Astrocyte of the spinal cord (primary cell): ENCODE measurements around the gene CEBPZ.

ENCODE experiments used
- DNase-seq: peaks from one replicate; pipeline ENCODE4 v3.0.0; 2011; ENCODE audit warnings: low read depth, low spot score
- H3K4me3 ChIP-seq: 2 replicates; pipeline ENCODE4 v1.5.1; 2011; ENCODE audit warnings: low read depth, mild to moderate bottlenecking, low read length, moderate library complexity
- CTCF ChIP-seq: IDR thresholded peaks from 2 replicates; pipeline ENCODE4 v1.5.1; 2012; ENCODE audit warnings: low read depth, mild to moderate bottlenecking, low read length, inconsistent platforms
- in situ Hi-C: cut with HindIII; loops from 2 replicates; pipeline ENCODE4 v1.10.0; 2017; ENCODE audit warnings: low sequenced_read_pairs

CEBPZ gene

GRCh38 chr2:37267685-37268084 is 36.3 kb upstream of the CEBPZ start:
- no peak for TF ChIP-seq CTCF
- no peak overlapping the region for H3K4me3 ChIP-seq
- DNase-seq = no peak
- in situ Hi-C loops = no loop called here

- in situ Hi-C loops = no loop called here
- DNase-seq = no peak
- no peak overlapping the region for H3K4me3 ChIP-seq
- no peak for TF ChIP-seq CTCF
These were observed 32.4 kb upstream of the CEBPZ start for GRCh38 chr2:37263839-37264238.

- DNase-seq = no peak
- H3K4me3 ChIP-seq = no peak overlapping the region
- no peak for TF ChIP-seq CTCF
- in situ Hi-C loops = no loop called here
These were observed 31.1 kb upstream of the CEBPZ start for GRCh38 chr2:37262522-37262921.

- no peak for DNase-seq
- no peak overlapping the region for H3K4me3 ChIP-seq
- no peak for TF ChIP-seq CTCF
- in situ Hi-C loops = no loop called here
These were observed 19.7 kb upstream of the CEBPZ start for GRCh38 chr2:37250869-37251740.

GRCh38 chr2:37246205-37246604 is 14.8 kb upstream of the CEBPZ start:
- in situ Hi-C loops = no loop called here
- no peak overlapping the region for H3K4me3 ChIP-seq
- DNase-seq = no peak
- no peak for TF ChIP-seq CTCF

GRCh38 chr2:37244755-37245154 is 13.4 kb upstream of the CEBPZ start:
- no peak for TF ChIP-seq CTCF
- no peak overlapping the region for H3K4me3 ChIP-seq
- in situ Hi-C loops = no loop called here
- DNase-seq = no peak
